ENCODE measurements around the gene DENND6B. TPM values are rescaled to one million over a fixed set of nuclear protein-coding genes. Genes with fewer than 3 reads are reported as not detected.

The DENND6B gene
- total RNA-seq, 1 experiment from 2014 or later = 11.0 TPM

GRCh38 chr22:50262460-50262911, 64.3 kb downstream of the DENND6B start:
- ChIA-PET RAD21 (ENCODE audit: low non-redundant PET in 1 of 2, low total read pairs in 2 of 2, uncharacterized antibody in 2 of 2, unreplicated experiment in 2 of 2) (interaction anchor here in 1 of 2 experiments (1.5 kb wide), 1 partner anchor 80 kb away, joined by 4 read pairs; no protein-coding TSS in a partner anchor), POLR2A (interaction anchor here (0.6 to 1.2 kb wide), 2 partner anchors 9 to 10 kb away, joined by 4 read pairs; no protein-coding TSS in a partner anchor), CTCF (interaction anchor here (0.8 to 1.4 kb wide), 2 partner anchors 11 to 80 kb away, joined by 4 to 7 read pairs; partner anchors contain the start of gene HDAC10)
- H3K9ac ChIP-seq (ENCODE audit: low read length) = peak overlapping the region; percentile 94
- H3K4me3 ChIP-seq (replicated peaks in 1 of 2; ENCODE audit: low read depth in 1 of 2, low read length in 2 of 2) = peak overlapping the region; percentile 28 to 90
- no peaks in the 10 kb centered on the region for H3K9me3 ChIP-seq (ENCODE audit: control insufficient read depth in 1 of 2, insufficient read depth in 1 of 2, low read depth in 1 of 2, low read length in 2 of 2)
- H3K27me3 ChIP-seq (ENCODE audit: insufficient read depth, low read length) = no peaks in the 10 kb centered on the region
- H3K79me2 ChIP-seq (ENCODE audit: insufficient read depth, low read length) = peaks cover 28% of the 10 kb centered on the region
- TF ChIP-seq POLR2A (IDR thresholded peaks at IDR 0.05; ENCODE audit: borderline replicate concordance, extremely low read depth, insufficient read depth, insufficient read length) = no peak
- TF ChIP-seq FOSL1 (IDR thresholded peaks at IDR 0.05; ENCODE audit: low read depth) = no peak
- TF ChIP-seq SP1 (IDR thresholded peaks at IDR 0.05; ENCODE audit: low read depth) = no peak
- TF ChIP-seq ZFX (IDR thresholded peaks at IDR 0.05) = 0 out of 2 replicates have a peak, but pooled peaks have one; percentile 31
- no peak for TF ChIP-seq ZNF274 (IDR thresholded peaks at IDR 0.05; ENCODE audit: low read depth, low read length)
- peak; percentile 48; the same call in 1 of the 2 replicates for TF ChIP-seq POLR2AphosphoS5 (IDR thresholded peaks at IDR 0.05; ENCODE audit: low read depth, low read length)
- H3K4me1 ChIP-seq (ENCODE audit: control insufficient read depth in 1 of 2, insufficient read depth in 2 of 2, low read length in 2 of 2) = peaks cover 19 to 32% of the 10 kb centered on the region in 2 experiments
- H3K9me2 ChIP-seq (ENCODE audit: insufficient read depth) = no peaks in the 10 kb centered on the region
- H3K27ac ChIP-seq (ENCODE audit: low read depth, low read length) = peak overlapping the region; percentile 83
- BruUV-seq (replicated peaks) = no TSS peak
- H4K20me1 ChIP-seq (ENCODE audit: insufficient read depth) = no peaks in the 10 kb centered on the region
- H2AFZ ChIP-seq (ENCODE audit: low read depth, low read length, poor library complexity, severe bottlenecking) = no peak overlapping the region
- peak overlapping the region; percentile 95 for H3K4me2 ChIP-seq (ENCODE audit: low read length)
- intact Hi-C loops (cut with micrococcal nuclease) = no loop called here
- H3K36me3 ChIP-seq (ENCODE audit: control insufficient read depth in 1 of 2, insufficient read depth in 2 of 2, low read length in 2 of 2) = peaks cover 0 to 1% of the 10 kb centered on the region in 2 experiments; a peak in 1 of 4 replicates
- ATAC-seq = peak; percentile 60
- no peak for DNase-seq (ENCODE audit: low read depth, low spot score)

GRCh38 chr22:50261615-50262459, 65.0 kb downstream of the DENND6B start, which contains the start of gene MAPK12:
Gene MAPK12 (minus strand): TSS chr22:50261683. CDS start chr22:50261509, 174 bp downstream.
- ChIA-PET POLR2A (interaction anchor here (1.0 to 1.2 kb wide), 2 partner anchors 9 to 10 kb away, joined by 3 to 4 read pairs; no protein-coding TSS in a partner anchor), RAD21 (ENCODE audit: low non-redundant PET in 1 of 2, low total read pairs in 2 of 2, uncharacterized antibody in 2 of 2, unreplicated experiment in 2 of 2) (interaction anchor here in 1 of 2 experiments (1.5 kb wide), 1 partner anchor 80 kb away, joined by 4 read pairs; no protein-coding TSS in a partner anchor), CTCF (interaction anchor here (0.8 to 1.3 kb wide), 3 partner anchors 9 to 80 kb away, joined by 3 to 7 read pairs (median 4); no protein-coding TSS in a partner anchor)
- Histone ChIP-seq H3K27me3 (ENCODE audit: insufficient read depth, low read length) (no peaks in the 10 kb centered on the region), H3K4me3 (replicated peaks in 1 of 2; ENCODE audit: low read depth in 1 of 2, low read length in 2 of 2) (peak within 1 kb of the TSS; percentile 79 to 90), H3K79me2 (ENCODE audit: insufficient read depth, low read length) (peaks cover 28% of the 10 kb centered on the region), H3K9me2 (ENCODE audit: insufficient read depth) (no peaks in the 10 kb centered on the region), H2AFZ (ENCODE audit: low read depth, low read length, poor library complexity, severe bottlenecking) (no peak within 1 kb of the TSS), H3K4me1 (ENCODE audit: control insufficient read depth in 1 of 2, insufficient read depth in 2 of 2, low read length in 2 of 2) (peaks cover 19 to 32% of the 10 kb centered on the region in 2 experiments), H3K4me2 (ENCODE audit: low read length) (peak within 1 kb of the TSS; percentile 95), H3K9ac (ENCODE audit: low read length) (peak within 1 kb of the TSS; percentile 94), H3K27ac (ENCODE audit: low read depth, low read length) (peak within 1 kb of the TSS; percentile 83), H3K9me3 (ENCODE audit: control insufficient read depth in 1 of 2, insufficient read depth in 1 of 2, low read depth in 1 of 2, low read length in 2 of 2) (no peaks in the 10 kb centered on the region), H4K20me1 (ENCODE audit: insufficient read depth) (no peaks in the 10 kb centered on the region), H3K36me3 (ENCODE audit: control insufficient read depth in 1 of 2, insufficient read depth in 2 of 2, low read length in 2 of 2) (peaks cover 0 to 6% of the 10 kb centered on the region in 2 experiments; a peak in 1 of 4 replicates)
- ATAC-seq = peak; percentile 73
- BruUV-seq (replicated peaks) = no TSS peak
- no peak for DNase-seq (ENCODE audit: low read depth, low spot score)
- intact Hi-C loops (cut with micrococcal nuclease) = no loop called here
- TF ChIP-seq EGR1 (IDR thresholded peaks at IDR 0.05; ENCODE audit: low read depth) (no peak), POLR2AphosphoS5 (IDR thresholded peaks at IDR 0.05; ENCODE audit: low read depth, low read length) (peak; percentile 38; the same call in 1 of the 2 replicates)
